ENCODE measurements around the gene ACOT9. TPM values are rescaled to one million over a fixed set of nuclear protein-coding genes. Genes with fewer than 3 reads are reported as not detected.

Gene ACOT9
- total RNA-seq, 1 experiment from 2014 or later, result 72.3 TPM

DNA sequence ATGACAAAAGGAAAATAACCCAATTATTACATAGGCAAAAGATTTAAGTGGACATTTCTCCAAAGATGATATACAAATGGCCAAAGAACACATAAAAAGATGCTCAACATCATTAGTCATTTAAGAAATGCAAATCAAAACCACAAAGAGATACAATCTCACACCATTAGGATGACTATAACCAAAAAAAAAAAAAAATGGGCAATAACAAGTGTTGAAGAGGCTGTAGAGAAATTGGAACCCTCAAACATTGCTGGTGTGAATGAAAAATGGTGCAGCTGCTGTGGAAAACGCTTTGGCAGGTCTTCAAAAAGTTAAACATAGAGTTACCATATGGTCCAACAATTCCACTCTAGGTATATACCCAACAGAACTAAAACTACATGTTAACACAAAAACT is 81.4 kb downstream of the ACOT9 start:
- Histone ChIP-seq H3K14ac (ENCODE audit: insufficient read depth, low read length) (no peak overlapping the region), H3K79me2 (ENCODE audit: insufficient read depth, low read length) (no peaks in the 10 kb centered on the region), H3K27me3 (ENCODE audit: insufficient read depth, low read length) (no peaks in the 10 kb centered on the region), H2AK5ac (ENCODE audit: insufficient read length, low read length) (no peak overlapping the region), H4K5ac (ENCODE audit: insufficient read length, low read depth, low read length) (no peak overlapping the region), H4K8ac (replicated peaks; ENCODE audit: insufficient read length, low read depth, low read length) (no peak overlapping the region), H3K56ac (ENCODE audit: insufficient read length, low read depth, low read length) (no peak overlapping the region), H3K4ac (ENCODE audit: low read depth, low read length) (no peak overlapping the region), H2BK12ac (ENCODE audit: insufficient read length, low read depth, low read length) (no peak overlapping the region), H2AFZ (ENCODE audit: low read length) (no peak overlapping the region), H4K91ac (ENCODE audit: insufficient read length, low read depth, low read length) (no peak overlapping the region), H2BK120ac (ENCODE audit: low read depth, low read length, poor library complexity, severe bottlenecking) (no peak overlapping the region), H2BK5ac (ENCODE audit: insufficient read length, low read length) (no peak overlapping the region), H3K18ac (ENCODE audit: insufficient read length, low read depth, low read length) (no peak overlapping the region), H4K20me1 (ENCODE audit: control insufficient read depth, insufficient read depth, insufficient read length) (no peaks in the 10 kb centered on the region), H3K23ac (ENCODE audit: insufficient read length, low read depth, low read length) (no peak overlapping the region), H2BK15ac (ENCODE audit: low read depth, low read length) (no peak overlapping the region), H3K9ac (ENCODE audit: extremely low read depth, insufficient read length, low read length) (no peak overlapping the region), H3K27ac (ENCODE audit: insufficient read length, low read depth, low read length) (no peak overlapping the region), H3T11ph (ENCODE audit: low read length) (no peak overlapping the region), H3K4me2 (ENCODE audit: insufficient read depth, insufficient read length, low read length) (no peak overlapping the region), H3K4me1 (ENCODE audit: insufficient read depth, low read length) (peaks cover 3% of the 10 kb centered on the region; the same call in 1 of the 2 replicates), H2BK20ac (ENCODE audit: low read depth, low read length, poor library complexity, severe bottlenecking) (no peak overlapping the region), H3K79me1 (ENCODE audit: insufficient read depth, low read depth, low read length, poor library complexity, severe bottlenecking) (no peaks in the 10 kb centered on the region), H3K9me3 (ENCODE audit: control insufficient read depth, low read depth, low read length) (no peaks in the 10 kb centered on the region), H3K23me2 (ENCODE audit: insufficient read length, low read depth, low read length, poor library complexity, severe bottlenecking) (no peaks in the 10 kb centered on the region)
- no peaks in the 10 kb centered on the region for H3K9me3 Mint-ChIP-seq
- H3K27me3 Mint-ChIP-seq (ENCODE audit: low read depth), result peaks cover 3% of the 10 kb centered on the region
- peaks cover 3 to 12% (median 4%) of the 10 kb centered on the region in 3 experiments; a peak in 4 of 7 replicates for H3K36me3 Mint-ChIP-seq (ENCODE audit: insufficient read depth in 1 of 3, low read depth in 3 of 3)
- no peak for DNase-seq
- peaks cover 39 to 40% of the 10 kb centered on the region in 2 experiments for H3K4me1 Mint-ChIP-seq
- no peak overlapping the region for H3K4me3 Mint-ChIP-seq
- no peak overlapping the region for H3K27ac Mint-ChIP-seq
- WGBS (ENCODE audit: extremely low coverage, insufficient read length, low lambda C conversion rate), result no CpG with 5 or more reads among the region's 1 CpG
- no peak for TF ChIP-seq CTCF (conservative IDR thresholded peaks at IDR 0.05)

Data from H9 (cell line).